Fibroblast of pulmonary artery (primary cell): ENCODE measurements around the gene HOXA3.

Experiments used
- DNase-seq: peaks from one replicate; pipeline ENCODE4 v3.0.0-alpha.2; 2010; ENCODE audit warnings: low read depth
- H3K4me3 ChIP-seq: replicated peaks from 2 replicates; pipeline ENCODE4 v1.5.1; 2011; ENCODE audit warnings: low read depth, mild to moderate bottlenecking, control low read depth, low read length, moderate library complexity
- TF ChIP-seq, protein P1 (sequence below): IDR thresholded peaks from 2 replicates; pipeline ENCODE4 v1.5.1; 2011; ENCODE audit warnings: mild to moderate bottlenecking, control low read depth, low read length, inconsistent platforms; ENCODE audit errors: missing control alignments

Gene HOXA3

DNA sequence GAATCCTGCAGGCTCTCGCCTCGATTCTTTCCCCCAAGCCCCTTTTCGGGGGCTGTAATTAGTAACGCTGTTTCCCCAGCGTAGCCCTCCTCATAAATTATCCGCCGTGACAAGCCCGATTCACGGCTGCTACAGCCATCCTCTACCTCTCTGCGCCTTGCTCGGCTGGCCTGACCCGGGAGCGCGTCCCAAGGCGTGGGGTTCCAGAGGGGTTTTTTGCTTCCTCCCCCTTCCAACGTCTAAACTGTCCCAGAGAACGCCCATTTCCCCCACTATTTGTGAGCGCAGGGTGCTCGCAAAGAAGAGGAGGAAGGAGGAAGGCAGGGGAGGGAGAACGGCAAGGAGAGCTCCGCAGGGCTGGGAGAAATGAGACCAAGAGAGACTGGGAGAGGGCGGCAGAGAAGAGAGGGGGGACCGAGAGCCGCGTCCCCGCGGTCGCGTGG, 9.8 kb downstream of the HOXA3 start:
- no peak for DNase-seq
- TF ChIP-seq, protein P1, sequence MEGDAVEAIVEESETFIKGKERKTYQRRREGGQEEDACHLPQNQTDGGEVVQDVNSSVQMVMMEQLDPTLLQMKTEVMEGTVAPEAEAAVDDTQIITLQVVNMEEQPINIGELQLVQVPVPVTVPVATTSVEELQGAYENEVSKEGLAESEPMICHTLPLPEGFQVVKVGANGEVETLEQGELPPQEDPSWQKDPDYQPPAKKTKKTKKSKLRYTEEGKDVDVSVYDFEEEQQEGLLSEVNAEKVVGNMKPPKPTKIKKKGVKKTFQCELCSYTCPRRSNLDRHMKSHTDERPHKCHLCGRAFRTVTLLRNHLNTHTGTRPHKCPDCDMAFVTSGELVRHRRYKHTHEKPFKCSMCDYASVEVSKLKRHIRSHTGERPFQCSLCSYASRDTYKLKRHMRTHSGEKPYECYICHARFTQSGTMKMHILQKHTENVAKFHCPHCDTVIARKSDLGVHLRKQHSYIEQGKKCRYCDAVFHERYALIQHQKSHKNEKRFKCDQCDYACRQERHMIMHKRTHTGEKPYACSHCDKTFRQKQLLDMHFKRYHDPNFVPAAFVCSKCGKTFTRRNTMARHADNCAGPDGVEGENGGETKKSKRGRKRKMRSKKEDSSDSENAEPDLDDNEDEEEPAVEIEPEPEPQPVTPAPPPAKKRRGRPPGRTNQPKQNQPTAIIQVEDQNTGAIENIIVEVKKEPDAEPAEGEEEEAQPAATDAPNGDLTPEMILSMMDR: no peak
- H3K4me3 ChIP-seq: peak overlapping the region; percentile 48

DNA sequence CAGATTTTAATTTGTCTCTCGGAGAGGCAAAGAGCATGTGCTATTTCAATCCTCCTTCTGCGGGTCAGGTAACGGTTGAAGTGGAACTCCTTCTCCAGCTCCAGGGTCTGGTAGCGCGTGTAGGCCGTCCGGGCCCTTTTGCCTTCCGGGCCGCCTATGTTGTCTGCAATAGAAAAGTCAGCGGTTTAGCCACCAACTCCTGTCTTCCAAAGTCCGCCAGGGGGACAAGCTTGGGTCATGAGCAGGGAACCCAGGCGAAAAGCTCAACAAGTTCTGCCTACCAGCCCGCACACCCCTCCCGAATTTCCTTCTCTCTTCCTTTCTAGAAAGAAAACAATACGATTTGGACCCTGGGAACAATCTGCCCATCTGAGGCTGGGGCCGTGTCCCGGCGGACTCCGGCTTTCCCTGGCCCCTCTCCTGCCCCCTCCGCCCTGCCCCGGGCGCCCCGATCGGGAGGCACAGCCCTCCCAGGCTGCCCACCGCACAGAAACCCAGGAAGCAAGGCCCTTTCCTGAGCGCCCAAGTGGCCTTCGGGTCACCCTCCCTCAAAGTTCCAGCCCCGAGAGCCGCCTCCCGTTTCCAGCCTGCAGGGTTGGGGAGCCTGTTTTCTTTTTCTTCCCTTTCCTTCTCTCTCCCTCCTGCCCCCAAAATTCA, 10.3 kb downstream of the HOXA3 start:
- peak overlapping the region; percentile 48 for H3K4me3 ChIP-seq
- TF ChIP-seq, protein P1: no peak
- no peak for DNase-seq

DNA sequence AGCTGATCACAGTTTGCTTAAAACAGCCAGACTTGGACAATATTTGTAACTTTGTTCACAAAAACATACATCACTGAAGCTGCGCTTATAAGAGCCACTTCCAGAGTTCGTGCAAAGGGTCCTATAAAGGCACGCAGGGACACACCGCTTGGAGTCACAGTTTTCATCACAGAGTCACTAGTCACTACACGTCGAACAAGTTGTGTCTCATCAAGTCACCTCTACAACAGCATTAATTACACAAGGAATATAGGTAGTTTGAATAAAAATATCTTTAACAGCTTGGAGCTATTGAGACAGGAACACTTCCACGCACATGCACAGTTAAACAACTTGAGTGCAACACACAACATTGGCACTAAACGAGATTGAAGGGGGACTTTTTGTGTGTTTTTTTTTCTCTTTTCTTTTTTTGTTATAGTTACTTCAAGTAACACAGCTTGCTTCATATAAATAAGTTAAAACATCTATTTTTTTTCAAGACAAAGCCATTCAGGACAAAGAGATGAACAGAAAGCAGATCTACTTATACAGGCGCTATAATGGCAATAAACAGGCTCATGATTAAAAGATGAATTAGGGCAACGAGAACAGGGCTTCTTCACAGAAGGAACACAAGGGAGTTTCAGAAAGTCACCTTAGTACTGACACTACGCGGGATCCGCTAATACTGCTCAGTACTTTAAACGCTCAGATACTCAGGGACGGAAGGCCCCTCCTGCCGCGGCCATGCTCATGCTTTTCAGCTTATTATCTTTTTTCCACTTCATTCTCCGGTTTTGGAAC, 11.1 kb downstream of the HOXA3 start:
- H3K4me3 ChIP-seq: peak overlapping the region; percentile 48
- no peak for DNase-seq
- TF ChIP-seq, protein P1: no peak

DNA sequence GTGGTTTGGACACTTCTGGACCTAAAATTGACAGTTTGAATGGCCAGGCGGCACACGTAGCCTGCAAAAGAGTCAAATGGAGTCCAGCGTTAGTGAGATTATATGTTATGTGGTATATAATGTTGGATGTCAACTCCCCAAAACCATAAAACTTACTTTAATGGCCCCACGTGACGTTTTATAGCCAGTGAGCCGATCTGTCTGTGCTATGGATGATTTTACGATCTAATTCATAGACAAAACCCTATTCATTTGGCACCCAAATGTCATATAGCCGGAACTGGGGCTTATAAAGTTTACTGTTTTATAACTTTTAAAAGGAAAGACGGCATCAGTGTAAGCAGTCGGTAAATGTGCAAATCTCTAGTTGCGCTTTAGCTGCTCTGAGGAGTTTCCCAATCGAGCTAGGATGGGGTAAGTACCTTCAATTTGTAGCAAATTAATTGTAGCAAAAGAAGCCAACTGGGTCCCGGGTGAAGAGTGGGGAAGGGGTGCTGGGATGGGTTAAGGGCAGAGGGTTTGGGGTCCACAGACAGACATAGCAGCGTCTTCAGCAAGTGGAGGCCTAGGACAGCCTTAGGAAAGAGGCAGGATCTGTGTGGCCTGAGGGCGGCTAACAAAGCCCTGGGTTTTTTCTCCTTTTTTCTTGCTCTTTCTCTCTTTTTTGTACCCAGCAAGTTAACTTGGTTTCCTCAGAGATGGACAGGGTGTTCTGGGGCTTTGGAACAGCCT, 12.1 kb downstream of the HOXA3 start:
- TF ChIP-seq, protein P1: no peak
- no peak overlapping the region for H3K4me3 ChIP-seq
- DNase-seq: no peak

DNA sequence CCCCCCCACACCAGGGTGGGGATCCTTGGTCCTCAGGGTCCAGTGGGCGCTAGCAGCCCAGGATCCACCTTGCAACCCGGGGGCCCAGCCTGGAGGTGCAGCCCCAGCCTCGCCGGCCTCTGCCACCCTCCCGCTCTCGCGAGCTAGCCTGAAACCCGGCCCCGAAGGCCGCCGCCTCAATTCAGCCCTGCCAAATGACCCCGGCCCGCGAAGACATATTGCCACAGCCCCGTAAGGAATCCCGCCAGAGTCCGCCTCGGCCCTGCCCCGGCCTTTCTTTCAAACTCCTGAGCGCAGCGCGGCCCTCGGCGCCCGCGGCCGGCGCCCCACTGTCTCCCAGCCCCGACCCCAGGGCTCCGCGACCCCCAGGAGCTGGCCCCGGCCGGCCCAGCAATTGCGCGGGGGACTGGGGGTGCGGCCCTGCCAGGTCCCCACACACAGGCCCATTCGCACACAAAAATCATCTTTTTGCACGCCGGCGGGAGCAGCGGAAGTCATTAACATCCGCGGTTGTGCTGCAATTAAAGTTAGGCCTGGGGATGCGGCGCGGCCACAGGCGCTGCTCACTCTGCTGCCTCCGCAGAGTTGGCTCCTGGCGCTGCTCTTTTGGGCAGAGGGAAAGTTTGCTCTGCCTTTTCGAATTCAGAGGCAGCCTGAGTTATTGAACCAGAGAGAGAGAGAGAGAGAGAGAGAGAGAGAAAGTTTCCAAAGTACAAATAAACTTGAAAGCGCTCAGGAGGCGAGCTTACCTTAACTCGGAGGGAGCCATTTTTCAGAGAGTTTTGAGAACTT, 12.9 kb downstream of the HOXA3 start:
- DNase-seq: no peak
- TF ChIP-seq, protein P1: no peak
- H3K4me3 ChIP-seq: no peak overlapping the region

DNA sequence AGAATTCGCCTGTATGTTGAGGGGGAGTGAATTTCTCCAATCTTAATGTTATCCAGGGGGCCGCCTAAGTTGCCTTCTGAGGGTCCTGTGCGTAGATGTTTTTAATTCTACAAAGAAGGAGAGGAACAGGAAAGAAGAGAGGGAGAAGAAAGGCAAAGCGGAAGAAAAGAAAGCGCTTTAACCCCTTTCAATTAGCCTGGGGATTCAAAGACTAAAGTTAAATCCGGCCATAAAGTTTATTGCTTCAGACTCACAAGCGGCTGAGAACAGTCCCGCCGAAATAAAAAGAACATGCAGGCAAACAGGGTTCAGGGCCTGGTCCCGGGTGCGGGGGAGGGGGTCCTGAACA, 13.4 kb downstream of the HOXA3 start:
- DNase-seq: no peak
- H3K4me3 ChIP-seq: no peak overlapping the region
- TF ChIP-seq, protein P1: no peak
